Gastroesophageal sphincter (tissue), 4 donors: Measurements from ENCODE around the gene CH25H. TPM values are rescaled to one million over a fixed set of nuclear protein-coding genes. Genes with fewer than 3 reads are reported as not detected.
"Not testable (repeated sequence)": the region's sequence is repeated elsewhere in the genome, so short reads cannot be mapped to it uniquely, and the experiment has no call there.

Experiments used
- ATAC-seq: fragments of 150-250 bp; one replicate; pipeline ENCODE4 v1.9.1; 2016; ENCODE audit warnings: mild to moderate bottlenecking, moderate library complexity
- H3K27ac ChIP-seq, 4 donors: fragments of 200-600 bp; sonication (generic) in 3 of 4; 1 replicate in 3 of 4; 2 replicates in 1 of 4; pipeline ENCODE4 v1.5.1; 2016 to 2019
- H3K27me3 ChIP-seq: fragments of 200-600 bp; sonication (generic); one replicate; pipeline ENCODE4 v1.5.1; 2019
- H3K36me3 ChIP-seq, 2 donors: fragments of 200-600 bp; sonication (generic); one replicate each; pipeline ENCODE4 v1.5.1; 2019; ENCODE audit warnings: control low read depth in 1 of 2
- H3K4me1 ChIP-seq, 3 donors: fragments of 200-600 bp; sonication (generic); 1 replicate in 2 of 3; 2 replicates in 1 of 3; pipeline ENCODE4 v1.5.1; 2016 to 2019; ENCODE audit warnings: control low read depth in 2 of 3
- H3K4me3 ChIP-seq, 2 donors: fragments of 200-600 bp; sonication (generic); one replicate each; pipeline ENCODE4 v1.5.1; 2019; ENCODE audit warnings: mild to moderate bottlenecking in 1 of 2, moderate library complexity in 1 of 2
- H3K9me3 ChIP-seq, 3 donors: fragments of 200-600 bp; sonication (generic); one replicate each; pipeline ENCODE4 v1.5.1; 2017 to 2019; ENCODE audit warnings: control low read depth in 2 of 3
- CTCF ChIP-seq, 4 experiments: fragments of 200-600 bp in 2 of 4; fragments of 450-650 bp in 2 of 4; sonication (generic) in 1 of 4; IDR thresholded peaks; one replicate each; pipeline ENCODE4 v1.5.1; 2017 to 2019; ENCODE audit warnings: antibody characterized with exemption in 4 of 4, mild to moderate bottlenecking in 2 of 4, moderate library complexity in 2 of 4
- EP300 ChIP-seq: sonication (generic); formaldehyde crosslinking; IDR thresholded peaks from one replicate; pipeline ENCODE4 v1.6.1; 2017; ENCODE audit warnings: antibody characterized with exemption, mild to moderate bottlenecking
- POLR2A ChIP-seq, 2 donors: fragments of 450-650 bp; IDR thresholded peaks; one replicate each; pipeline ENCODE4 v1.6.1; 2017; ENCODE audit warnings: antibody characterized with exemption in 2 of 2, mild to moderate bottlenecking in 2 of 2, moderate library complexity in 1 of 2
- POLR2AphosphoS5 ChIP-seq: sonication (generic); formaldehyde crosslinking; IDR thresholded peaks from one replicate; pipeline ENCODE4 v1.6.1; 2017; ENCODE audit warnings: antibody characterized with exemption
- WGBS, 2 donors: methylation state at CpG; one replicate each; pipeline ENCODE4 v1.1.5; 2018; ENCODE audit warnings: low coverage in 1 of 2; 5-methylcytosine and 5-hydroxymethylcytosine counted together
- total RNA-seq, 4 donors: library from RNA; depleted of rRNA; stranded (reverse); fragments of >200 nt; gene quantifications; one replicate each; pipeline ENCODE4 v1.1.0, GENCODE V29; 2016

The CH25H gene
- total RNA-seq: 10 to 100 TPM in 1 of 4 donors, 1 to 10 TPM in 2, under 1 TPM in 1; 0.93 to 16.8 (median 1.5) TPM

DNA sequence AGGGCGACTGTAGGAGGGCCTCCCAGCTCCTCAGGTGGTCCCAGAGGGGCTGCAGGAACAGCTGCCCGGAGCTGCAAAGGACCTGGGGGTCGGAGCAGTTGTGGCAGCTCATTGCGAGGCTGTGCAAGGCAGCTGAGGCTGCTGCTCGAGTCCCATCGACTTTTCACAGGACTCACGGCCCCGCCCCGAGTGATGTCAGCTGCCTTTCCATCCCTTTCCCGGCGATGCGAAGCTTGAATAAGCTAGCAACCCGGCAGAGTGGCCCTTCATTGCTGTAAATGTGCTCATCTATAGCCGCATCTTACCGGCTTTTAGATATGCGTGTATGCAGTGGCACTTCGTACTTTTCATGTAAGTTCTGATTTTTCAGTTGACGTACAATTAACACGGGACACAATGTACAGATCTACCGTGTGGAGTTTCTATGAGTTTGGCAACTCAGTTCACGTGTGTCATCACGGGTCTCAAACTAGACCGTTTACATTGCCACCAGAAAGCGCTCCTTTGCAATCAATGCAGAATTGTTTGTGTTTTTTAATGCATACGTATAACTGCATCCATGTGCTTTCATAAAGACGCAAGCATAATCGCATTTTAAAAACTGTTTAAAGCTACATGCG is at the start of gene CH25H:
Gene CH25H, minus strand, starts transcription at position 137 of the 620 bp plus-strand sequence. Its CDS starts 25 bp downstream, at position 112.
- H3K4me3 ChIP-seq: peak within 1 kb of the TSS; percentile 32 to 58
- WGBS, 2 donors: 0 to 1% methylated on average over 20 to 24 of the region's 28 CpGs
- TF ChIP-seq POLR2AphosphoS5: peak; percentile 61
- no peak for TF ChIP-seq EP300
- TF ChIP-seq CTCF (IDR thresholded peaks at IDR 0.05): no peak
- TF ChIP-seq POLR2A (IDR thresholded peaks at IDR 0.05): peak; percentile 13 to 38
- H3K9me3 ChIP-seq: no peaks in the 10 kb centered on the region
- ATAC-seq: peak; percentile 83
- H3K36me3 ChIP-seq: no peaks in the 10 kb centered on the region
- peak within 1 kb of the TSS; percentile 4 to 83 (median 72) for H3K27ac ChIP-seq
- peaks cover 0 to 23% (median 11%) of the 10 kb centered on the region in 3 donors for H3K4me1 ChIP-seq
- H3K27me3 ChIP-seq: no peaks in the 10 kb centered on the region

DNA sequence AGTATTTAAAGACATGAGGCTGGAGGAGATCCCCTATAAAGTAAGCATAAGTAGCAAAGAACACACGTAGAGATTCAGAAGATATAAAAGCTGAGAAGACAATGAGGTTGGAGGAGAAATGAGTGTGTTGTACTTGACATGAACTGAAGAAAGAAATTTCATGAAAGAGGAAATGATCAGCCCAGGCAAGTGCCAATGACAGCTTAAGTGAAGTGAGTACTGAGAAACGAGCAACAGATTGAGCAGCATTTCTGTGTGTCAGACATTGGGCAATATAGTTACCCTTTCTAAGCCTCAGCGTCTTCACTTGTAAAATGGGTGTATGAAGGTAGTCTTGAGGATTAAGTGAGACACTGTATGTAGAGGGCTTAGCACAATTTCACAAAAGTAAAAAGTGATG is 49.2 kb upstream of the CH25H start:
- Histone ChIP-seq H3K27ac (peak overlapping the region in 2 of 4 donors; percentile 38 to 44), H3K9me3 (no peaks in the 10 kb centered on the region), H3K4me1 (peaks cover 13 to 43% (median 13%) of the 10 kb centered on the region in 3 donors), H3K27me3 (no peaks in the 10 kb centered on the region), H3K4me3 (no peak overlapping the region), H3K36me3 (no peaks in the 10 kb centered on the region)
- no peak for TF ChIP-seq POLR2AphosphoS5
- TF ChIP-seq POLR2A (IDR thresholded peaks at IDR 0.05): no peak
- TF ChIP-seq CTCF (IDR thresholded peaks at IDR 0.05): no peak
- no peak for TF ChIP-seq EP300
- no peak for ATAC-seq
- 57% methylated on average over 3 of the region's 3 CpGs for WGBS, 2 donors

GRCh38 chr10:89255793-89256192 is 48.7 kb upstream of the CH25H start:
- peaks cover 11 to 44% (median 13%) of the 10 kb centered on the region in 3 donors for H3K4me1 ChIP-seq
- H3K9me3 ChIP-seq: no peaks in the 10 kb centered on the region
- no peaks in the 10 kb centered on the region for H3K27me3 ChIP-seq
- no peak overlapping the region for H3K4me3 ChIP-seq
- TF ChIP-seq POLR2AphosphoS5 (no peak), CTCF (IDR thresholded peaks at IDR 0.05) (no peak), POLR2A (IDR thresholded peaks at IDR 0.05) (no peak)
- peak overlapping the region in 3 of 4 donors; percentile 11 to 44 (median 38) for H3K27ac ChIP-seq
- ATAC-seq: no peak
- H3K36me3 ChIP-seq: no peaks in the 10 kb centered on the region

DNA sequence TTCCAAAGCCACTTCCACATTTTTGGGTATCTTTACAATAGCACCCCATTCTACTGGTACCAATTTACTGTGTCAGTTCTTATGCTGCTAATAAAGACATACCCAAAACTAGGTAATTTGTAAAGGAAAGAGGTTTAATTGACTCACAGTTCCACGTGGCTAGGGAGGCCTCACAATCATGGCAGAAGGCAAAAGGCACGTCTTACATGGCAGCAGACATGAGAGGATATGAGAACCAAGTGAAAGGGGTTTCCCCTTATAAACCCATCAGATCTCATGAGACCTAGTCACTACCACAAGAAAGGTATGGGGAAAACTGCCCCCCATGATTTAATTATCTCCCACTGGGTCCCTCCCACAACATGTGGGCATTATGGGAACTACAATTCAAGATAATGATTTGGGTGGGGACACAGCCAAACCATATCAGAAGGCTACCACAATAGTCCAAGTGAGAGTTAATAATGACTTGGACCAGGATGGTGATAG is 48.0 kb upstream of the CH25H start:
- 60 to 94% methylated on average over 1 to 2 of the region's 2 CpGs for WGBS, 2 donors
- not testable (repeated sequence) for H3K4me3 ChIP-seq, H3K27me3 ChIP-seq, H3K9me3 ChIP-seq, ATAC-seq, H3K36me3 ChIP-seq
- peak overlapping the region in 1 of 4 donors; percentile 11 for H3K27ac ChIP-seq
- peaks cover 9 to 45% (median 11%) of the 10 kb centered on the region in 3 donors for H3K4me1 ChIP-seq

DNA sequence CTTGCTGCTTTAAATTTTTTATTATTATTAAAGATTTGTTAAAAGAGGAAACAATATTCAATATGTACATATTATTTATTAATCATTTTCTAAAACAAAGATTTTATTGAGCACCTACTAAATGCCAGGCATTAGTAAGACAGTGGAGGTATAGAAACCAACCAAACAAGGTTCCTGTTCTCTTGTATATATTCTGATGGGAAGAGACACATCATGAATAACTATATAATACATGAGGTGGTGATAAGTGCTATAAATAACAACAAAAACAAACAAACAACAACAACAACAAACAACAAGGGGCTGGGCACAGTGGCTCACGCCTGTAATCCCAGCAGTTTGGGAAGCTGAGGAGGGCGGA is 45.1 kb upstream of the CH25H start:
- Histone ChIP-seq H3K9me3 (no peaks in the 10 kb centered on the region), H3K36me3 (peaks cover 0 to 1% of the 10 kb centered on the region in 2 donors), H3K4me1 (peaks cover 6 to 37% (median 9%) of the 10 kb centered on the region in 3 donors), H3K4me3 (peak overlapping the region in 1 of 2 donors; percentile 80), H3K27ac (peak overlapping the region in 2 of 4 donors; percentile 87 to 92), H3K27me3 (no peaks in the 10 kb centered on the region)
- TF ChIP-seq POLR2A (IDR thresholded peaks at IDR 0.05): no peak
- no peak for TF ChIP-seq CTCF (IDR thresholded peaks at IDR 0.05)
- TF ChIP-seq EP300: no peak
- no peak for TF ChIP-seq POLR2AphosphoS5
- no peak for ATAC-seq
- WGBS, 2 donors: 40 to 84% methylated on average over 1 to 2 of the region's 2 CpGs
